Tibial artery (tissue), 4 donors: ENCODE measurements around the gene THRB.

Experiments
- DNase-seq, 2 donors: peaks; one replicate each; pipeline ENCODE4 v3.0.0-alpha.2; 2019
- H3K27ac ChIP-seq, 2 donors: fragments of 200-600 bp; sonication (generic) in 1 of 2; 1 replicate in 1 of 2; 2 replicates in 1 of 2; pipeline ENCODE4 v1.5.1; 2018 to 2019; ENCODE audit warnings: mild to moderate bottlenecking in 1 of 2
- H3K27me3 ChIP-seq, 2 donors: fragments of 200-600 bp; sonication (generic) in 1 of 2; one replicate each; pipeline versions ENCODE4 v1.5.1 to v1.6.0; 2016 to 2019
- H3K36me3 ChIP-seq, 3 donors: fragments of 200-600 bp; sonication (generic) in 2 of 3; one replicate each; pipeline ENCODE4 v1.5.1; 2016 to 2019; ENCODE audit warnings: mild to moderate bottlenecking in 2 of 3
- H3K4me1 ChIP-seq, 4 donors: fragments of 200-600 bp; sonication (generic) in 2 of 4; 1 replicate in 3 of 4; 2 replicates in 1 of 4; pipeline ENCODE4 v1.5.1; 2016 to 2019
- H3K4me3 ChIP-seq, 2 donors: fragments of 200-600 bp; sonication (generic) in 1 of 2; 1 replicate in 1 of 2; 2 replicates in 1 of 2; pipeline ENCODE4 v1.5.1; 2018 to 2019; ENCODE audit warnings: mild to moderate bottlenecking in 2 of 2
- H3K9me3 ChIP-seq, 3 donors: fragments of 200-600 bp; sonication (generic) in 1 of 3; one replicate each; pipeline ENCODE4 v1.5.1; 2016 to 2019
- intact Hi-C: fragments of 100-400 bp; cut with DNase I; formaldehyde crosslinking; loops from one replicate; pipeline ENCODE4 v1.15.0; 2023; ENCODE audit warnings: low total_unique reads
- TF ChIP-seq, protein P1 (sequence below), 2 experiments: fragments of 200-600 bp in 1 of 2; fragments of 450-650 bp in 1 of 2; IDR thresholded peaks; one replicate each; pipeline ENCODE4 v1.5.1; 2017 to 2019; ENCODE audit warnings: antibody characterized with exemption in 2 of 2, mild to moderate bottlenecking in 1 of 2, moderate library complexity in 1 of 2

The THRB gene

DNA sequence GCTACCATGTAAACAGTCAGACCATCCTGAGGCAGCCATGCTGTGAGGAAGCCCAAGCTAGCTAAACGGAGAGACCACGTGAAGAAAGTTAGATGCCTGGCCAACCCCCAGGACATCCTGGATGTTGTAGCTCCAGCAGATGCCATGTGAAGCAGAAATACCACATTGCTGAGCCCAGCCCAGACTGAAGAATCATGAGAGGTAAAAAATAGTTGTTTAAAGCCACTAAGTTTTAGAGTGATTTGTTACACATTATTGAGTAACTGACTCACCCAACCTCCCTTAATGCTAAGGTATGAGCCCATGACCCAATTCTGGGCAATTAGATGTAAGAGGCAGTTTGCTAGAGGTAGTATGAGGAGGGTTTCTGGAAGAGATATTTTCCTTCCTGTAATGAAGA lies 200.5 kb downstream of the THRB start:
- no peak overlapping the region for H3K27ac ChIP-seq

DNA sequence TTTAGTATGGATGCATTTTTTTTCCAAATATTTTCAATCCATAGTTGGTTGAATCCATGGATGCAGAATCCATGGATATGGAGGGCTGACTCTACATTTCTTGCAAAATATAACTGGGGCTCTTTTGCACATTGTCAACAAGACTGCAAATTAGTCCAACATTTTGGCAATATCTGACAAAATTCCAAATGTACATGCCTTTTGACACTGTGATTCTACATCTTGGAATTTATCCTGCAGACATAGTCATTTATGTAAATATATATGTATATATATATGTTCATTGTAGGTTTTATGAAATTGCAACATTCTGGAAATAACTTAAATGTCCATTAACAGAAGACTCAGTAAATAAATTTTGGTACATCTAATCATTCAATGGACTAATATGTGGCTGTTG lies 203.0 kb downstream of the THRB start:
- peaks cover 0 to 60% (median 34%) of the 10 kb centered on the region in 4 donors for H3K4me1 ChIP-seq
- intact Hi-C loops = no loop called here
- peaks cover 0 to 5% (median 0%) of the 10 kb centered on the region in 3 donors for H3K9me3 ChIP-seq
- H3K27ac ChIP-seq = no peak overlapping the region
- DNase-seq = no peak
- TF ChIP-seq, protein P1, sequence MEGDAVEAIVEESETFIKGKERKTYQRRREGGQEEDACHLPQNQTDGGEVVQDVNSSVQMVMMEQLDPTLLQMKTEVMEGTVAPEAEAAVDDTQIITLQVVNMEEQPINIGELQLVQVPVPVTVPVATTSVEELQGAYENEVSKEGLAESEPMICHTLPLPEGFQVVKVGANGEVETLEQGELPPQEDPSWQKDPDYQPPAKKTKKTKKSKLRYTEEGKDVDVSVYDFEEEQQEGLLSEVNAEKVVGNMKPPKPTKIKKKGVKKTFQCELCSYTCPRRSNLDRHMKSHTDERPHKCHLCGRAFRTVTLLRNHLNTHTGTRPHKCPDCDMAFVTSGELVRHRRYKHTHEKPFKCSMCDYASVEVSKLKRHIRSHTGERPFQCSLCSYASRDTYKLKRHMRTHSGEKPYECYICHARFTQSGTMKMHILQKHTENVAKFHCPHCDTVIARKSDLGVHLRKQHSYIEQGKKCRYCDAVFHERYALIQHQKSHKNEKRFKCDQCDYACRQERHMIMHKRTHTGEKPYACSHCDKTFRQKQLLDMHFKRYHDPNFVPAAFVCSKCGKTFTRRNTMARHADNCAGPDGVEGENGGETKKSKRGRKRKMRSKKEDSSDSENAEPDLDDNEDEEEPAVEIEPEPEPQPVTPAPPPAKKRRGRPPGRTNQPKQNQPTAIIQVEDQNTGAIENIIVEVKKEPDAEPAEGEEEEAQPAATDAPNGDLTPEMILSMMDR (IDR thresholded peaks at IDR 0.05) = no peak
- peaks cover 9 to 13% (median 10%) of the 10 kb centered on the region in 3 donors for H3K36me3 ChIP-seq
- H3K4me3 ChIP-seq = no peak overlapping the region
- H3K27me3 ChIP-seq = no peaks in the 10 kb centered on the region

More for the DNA sequence above, 200.5 kb downstream of the THRB start:
- intact Hi-C loops = no loop called here
- no peak overlapping the region for H3K4me3 ChIP-seq
- H3K9me3 ChIP-seq = peaks cover 0 to 5% (median 0%) of the 10 kb centered on the region in 3 donors
- peaks cover 9 to 13% (median 10%) of the 10 kb centered on the region in 3 donors for H3K36me3 ChIP-seq
- DNase-seq = no peak
- TF ChIP-seq, protein P1 (IDR thresholded peaks at IDR 0.05) = no peak
- peaks cover 3 to 51% (median 13%) of the 10 kb centered on the region in 4 donors for H3K4me1 ChIP-seq
- no peaks in the 10 kb centered on the region for H3K27me3 ChIP-seq

DNA sequence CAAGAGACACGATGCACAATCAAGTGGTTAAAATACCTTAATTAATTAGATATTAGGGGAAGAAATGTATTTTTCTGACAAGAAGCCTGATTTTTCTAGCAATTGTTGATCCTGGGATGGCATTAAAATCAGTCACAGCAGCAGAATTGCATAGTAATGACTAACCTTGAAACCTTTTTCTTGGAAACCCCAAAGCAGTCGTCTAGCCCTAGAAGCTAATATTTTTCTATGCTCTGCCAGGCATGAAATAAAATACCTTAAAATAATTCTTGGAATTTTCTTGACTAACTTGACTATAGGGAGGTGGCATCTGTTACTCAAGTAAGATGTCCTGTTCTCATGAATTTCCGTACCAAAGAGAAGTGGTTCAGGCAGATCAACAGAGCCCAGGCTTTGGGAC lies 204.1 kb downstream of the THRB start:
- TF ChIP-seq, protein P1 (IDR thresholded peaks at IDR 0.05) = no peak
- H3K4me1 ChIP-seq = peaks cover 0 to 55% (median 35%) of the 10 kb centered on the region in 4 donors
- no peak for DNase-seq
- peaks cover 0 to 5% (median 0%) of the 10 kb centered on the region in 3 donors for H3K9me3 ChIP-seq
- no peaks in the 10 kb centered on the region for H3K27me3 ChIP-seq
- peak overlapping the region; percentile 43 to 57 for H3K27ac ChIP-seq
- H3K4me3 ChIP-seq = no peak overlapping the region
- peaks cover 9 to 13% (median 10%) of the 10 kb centered on the region in 3 donors for H3K36me3 ChIP-seq
- intact Hi-C loops = no loop called here

DNA sequence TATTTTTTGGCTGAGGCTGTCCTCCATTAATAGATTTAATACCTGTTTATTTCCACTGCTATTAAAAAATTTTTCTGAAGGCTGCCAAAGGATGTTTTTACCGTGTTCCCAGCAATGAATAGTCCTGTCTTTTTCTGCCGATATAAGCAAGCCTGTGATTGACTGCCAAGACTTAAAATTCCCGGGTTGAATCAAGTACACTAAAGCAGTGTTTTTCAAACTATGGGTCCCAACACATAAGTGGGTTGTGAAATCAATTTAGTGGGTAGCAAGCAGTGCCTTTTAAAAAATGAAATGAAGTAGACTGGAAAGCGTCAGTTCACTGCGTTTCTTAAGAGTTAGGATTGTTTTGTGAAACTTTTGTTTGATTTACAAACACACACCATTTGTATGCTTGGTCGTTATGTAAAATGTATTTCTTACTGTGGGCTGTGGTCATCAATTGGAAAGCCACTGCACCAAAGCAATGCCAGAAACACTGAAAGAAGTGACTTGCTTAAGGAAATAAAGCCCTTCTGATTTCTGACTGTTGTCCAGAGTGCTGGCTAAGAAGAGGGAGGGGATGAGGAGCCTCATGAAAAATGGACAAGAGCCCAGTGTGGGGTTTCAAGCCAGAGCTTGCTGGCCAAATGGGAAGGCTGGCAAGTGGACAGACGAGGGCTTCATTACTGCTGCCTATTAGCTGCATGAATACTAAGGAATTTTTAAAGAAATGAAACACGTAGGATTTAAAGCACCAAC lies 206.0 kb downstream of the THRB start:
- intact Hi-C loops = no loop called here
- TF ChIP-seq, protein P1 (IDR thresholded peaks at IDR 0.05) = no peak
- peak; percentile 47 to 72 for DNase-seq
- Histone ChIP-seq H3K27ac (peak overlapping the region; percentile 43 to 57), H3K4me3 (no peak overlapping the region), H3K36me3 (peaks cover 0 to 2% (median 0%) of the 10 kb centered on the region in 3 donors), H3K4me1 (peaks cover 0 to 55% (median 35%) of the 10 kb centered on the region in 4 donors), H3K9me3 (no peaks in the 10 kb centered on the region), H3K27me3 (no peaks in the 10 kb centered on the region)

DNA sequence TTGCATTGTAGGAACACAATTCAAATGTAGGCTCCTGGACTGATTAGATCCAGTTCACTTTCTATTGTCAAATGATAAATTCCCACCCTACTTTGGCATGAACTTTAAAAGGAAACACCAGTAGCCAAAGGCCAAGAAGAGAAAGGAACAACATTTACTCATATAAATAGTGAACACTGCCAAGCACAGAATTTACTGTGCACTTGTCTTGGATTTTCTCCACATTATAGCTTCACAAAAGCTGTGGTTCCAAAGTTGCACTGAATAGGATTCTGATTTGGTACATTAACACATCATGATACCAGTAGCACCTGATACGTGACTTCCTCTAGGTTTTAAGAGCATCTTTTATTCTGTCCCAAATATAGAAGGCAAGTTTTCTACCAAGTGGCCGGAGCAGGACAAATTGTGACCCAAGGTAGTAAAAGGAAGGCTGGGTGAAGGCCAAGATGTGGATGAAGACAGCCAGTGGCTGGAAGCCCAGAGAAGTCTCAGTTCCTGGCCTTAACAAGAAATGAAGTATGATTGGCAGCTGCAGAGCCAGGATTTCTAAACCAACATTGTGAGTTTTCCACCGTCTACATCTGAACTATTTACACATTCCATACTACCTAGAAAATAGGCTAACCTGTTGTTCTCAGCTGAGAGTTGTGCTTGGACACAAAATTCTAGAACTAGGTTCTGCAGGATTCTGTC lies 206.7 kb downstream of the THRB start:
- H3K4me1 ChIP-seq = peaks cover 0 to 55% (median 35%) of the 10 kb centered on the region in 4 donors
- TF ChIP-seq, protein P1 (IDR thresholded peaks at IDR 0.05) = no peak
- intact Hi-C loops = no loop called here
- no peaks in the 10 kb centered on the region for H3K9me3 ChIP-seq
- no peak overlapping the region for H3K4me3 ChIP-seq
- H3K36me3 ChIP-seq = no peaks in the 10 kb centered on the region
- peak overlapping the region; percentile 43 to 57 for H3K27ac ChIP-seq
- no peaks in the 10 kb centered on the region for H3K27me3 ChIP-seq
- peak; percentile 62 to 87 for DNase-seq
